OCI-LY7 (cell line): ENCODE data around the gene DENND1A. TPM values are rescaled to one million over a fixed set of nuclear protein-coding genes. Genes with fewer than 3 reads are reported as not detected.

ENCODE experiments used
- BruUV-seq: library from RNA; stranded (reverse); fragments of 400-500 nt; replicated peaks from 2 replicates; lab custom pipeline; 2021; lab: Mats Ljungman, UMichigan
- CTCF ChIA-PET: fragments of 300-600 bp; sonication (Branson Sonifier 250); formaldehyde crosslinking; loops from one replicate; lab custom pipeline; 2022; ENCODE audit warnings: antibody characterized with exemption; ENCODE audit not compliant: unreplicated experiment; lab: Charles Lee
- POLR2A ChIA-PET: fragments of 300-600 bp; sonication (Branson Sonifier 250); formaldehyde crosslinking; loops from one replicate; lab custom pipeline; 2022; ENCODE audit warnings: antibody characterized with exemption; lab: Charles Lee
- DNase-seq: peaks from one replicate; pipeline ENCODE4 v3.0.0-alpha.2; 2015; ENCODE audit warnings: low spot score
- H2AFZ ChIP-seq: fragments of 200-600 bp; sonication (generic), shearing (Covaris generic); 2 replicates; pipeline ENCODE4 v1.6.1; 2014; ENCODE audit warnings: mild to moderate bottlenecking, antibody characterized with exemption, low read length, moderate library complexity
- H3K27ac ChIP-seq: fragments of 200-600 bp; sonication (generic); 2 replicates; pipeline ENCODE4 v1.5.1; 2014; ENCODE audit warnings: mixed run types, low read depth, mild to moderate bottlenecking, moderate library complexity, low read length, inconsistent platforms; ENCODE audit not compliant: poor library complexity, severe bottlenecking
- H3K36me3 ChIP-seq: fragments of 200-600 bp; sonication (generic); 2 replicates; pipeline ENCODE4 v1.6.1; 2014; ENCODE audit warnings: mild to moderate bottlenecking, antibody characterized with exemption, low read length, moderate library complexity, mixed read lengths; ENCODE audit not compliant: insufficient read depth
- H3K4me1 ChIP-seq: fragments of 200-600 bp; sonication (generic); 2 replicates; pipeline ENCODE4 v1.5.1; 2014; ENCODE audit warnings: mild to moderate bottlenecking, low read length; ENCODE audit not compliant: insufficient read depth, poor library complexity, severe bottlenecking
- H3K4me2 ChIP-seq: fragments of 200-600 bp; sonication (generic); 2 replicates; pipeline ENCODE4 v1.6.1; 2014; ENCODE audit warnings: mild to moderate bottlenecking, low read length
- H3K4me3 ChIP-seq: fragments of 200-600 bp; sonication (generic); 2 replicates; pipeline ENCODE4 v1.5.1; 2014; ENCODE audit warnings: mild to moderate bottlenecking, low read depth, low read length; ENCODE audit not compliant: poor library complexity, severe bottlenecking
- H3K79me2 ChIP-seq: fragments of 200-600 bp; sonication (generic); 2 replicates; pipeline ENCODE4 v1.6.1; 2016; ENCODE audit warnings: low read depth, mild to moderate bottlenecking, low read length, moderate library complexity, mixed read lengths; ENCODE audit not compliant: insufficient read depth
- H3K9me2 ChIP-seq: fragments of 200-600 bp; sonication (generic); 2 replicates; pipeline ENCODE4 v1.6.1; 2016; ENCODE audit warnings: mild to moderate bottlenecking, low read length, mixed read lengths; ENCODE audit not compliant: insufficient read depth
- H3K9me3 ChIP-seq: fragments of 200-600 bp; sonication (generic); 2 replicates; pipeline ENCODE4 v1.6.1; 2014; ENCODE audit warnings: mild to moderate bottlenecking, mixed run types, low read length, mixed read lengths
- H4K20me1 ChIP-seq: fragments of 200-600 bp; sonication (generic); 2 replicates; pipeline ENCODE4 v1.6.1; 2014; ENCODE audit warnings: mild to moderate bottlenecking, antibody characterized with exemption, low read length, moderate library complexity, mixed read lengths; ENCODE audit not compliant: insufficient read depth
- EZH2phosphoT487 ChIP-seq: fragments of 200-600 bp; sonication (generic); IDR thresholded peaks from 2 replicates; pipeline ENCODE4 v1.6.1; 2018; ENCODE audit warnings: low read depth, borderline replicate concordance, mild to moderate bottlenecking, mixed run types, antibody characterized with exemption, low read length, moderate library complexity, mixed read lengths
- intact Hi-C: fragments of 100-400 bp; cut with micrococcal nuclease; formaldehyde crosslinking; loops from one replicate; pipeline ENCODE4 v1.10.0; 2022; ENCODE audit not compliant: unreplicated experiment
- total RNA-seq, 2 experiments: library from RNA; depleted of rRNA in 1 of 2; stranded (reverse); fragments of >200 nt in 1 of 2; shearing (Covaris generic) in 1 of 2; gene quantifications; 2 replicates each; pipeline ENCODE4 v1.2.3, GENCODE V29; 2014 to 2022
- TF ChIP-seq, protein P1 (sequence below): fragments of 200-600 bp; sonication (generic); conservative IDR thresholded peaks from 2 replicates; pipeline ENCODE4 v1.5.1; 2014; ENCODE audit warnings: mild to moderate bottlenecking, antibody characterized with exemption, low read length, moderate library complexity, mixed read lengths

DENND1A gene
- total RNA-seq, 2 experiments from 2014 or later: 17.9 to 36.3 TPM

DNA sequence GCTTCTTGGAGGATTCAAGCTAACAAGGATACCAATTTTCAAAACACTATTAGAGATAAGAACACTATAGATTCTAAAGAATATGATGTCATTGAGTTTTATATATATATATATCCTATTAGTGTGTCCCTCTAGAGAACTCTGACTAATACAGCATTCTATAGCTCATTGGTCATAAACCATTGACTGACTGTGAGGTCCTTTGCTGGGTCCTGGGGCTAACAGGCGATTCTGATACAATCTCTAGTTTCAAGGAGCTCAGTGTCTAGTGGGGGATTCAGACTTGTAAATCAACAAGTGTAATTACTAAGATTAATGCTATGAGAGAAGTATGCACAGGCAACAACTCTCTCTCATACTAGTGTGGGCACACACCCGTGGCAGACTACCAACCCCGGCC is 234.5 kb downstream of the DENND1A start:
- H3K4me1 ChIP-seq: peaks cover 19% of the 10 kb centered on the region
- intact Hi-C loops: no loop called here
- no peak overlapping the region for H3K4me2 ChIP-seq
- no peak for DNase-seq
- no peak overlapping the region for H3K27ac ChIP-seq
- no TSS peak for BruUV-seq
- TF ChIP-seq, protein P1, sequence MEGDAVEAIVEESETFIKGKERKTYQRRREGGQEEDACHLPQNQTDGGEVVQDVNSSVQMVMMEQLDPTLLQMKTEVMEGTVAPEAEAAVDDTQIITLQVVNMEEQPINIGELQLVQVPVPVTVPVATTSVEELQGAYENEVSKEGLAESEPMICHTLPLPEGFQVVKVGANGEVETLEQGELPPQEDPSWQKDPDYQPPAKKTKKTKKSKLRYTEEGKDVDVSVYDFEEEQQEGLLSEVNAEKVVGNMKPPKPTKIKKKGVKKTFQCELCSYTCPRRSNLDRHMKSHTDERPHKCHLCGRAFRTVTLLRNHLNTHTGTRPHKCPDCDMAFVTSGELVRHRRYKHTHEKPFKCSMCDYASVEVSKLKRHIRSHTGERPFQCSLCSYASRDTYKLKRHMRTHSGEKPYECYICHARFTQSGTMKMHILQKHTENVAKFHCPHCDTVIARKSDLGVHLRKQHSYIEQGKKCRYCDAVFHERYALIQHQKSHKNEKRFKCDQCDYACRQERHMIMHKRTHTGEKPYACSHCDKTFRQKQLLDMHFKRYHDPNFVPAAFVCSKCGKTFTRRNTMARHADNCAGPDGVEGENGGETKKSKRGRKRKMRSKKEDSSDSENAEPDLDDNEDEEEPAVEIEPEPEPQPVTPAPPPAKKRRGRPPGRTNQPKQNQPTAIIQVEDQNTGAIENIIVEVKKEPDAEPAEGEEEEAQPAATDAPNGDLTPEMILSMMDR: no peak
- no peak for TF ChIP-seq EZH2phosphoT487
- POLR2A ChIA-PET: interaction anchor here (1.2 to 2.2 kb wide), 2 partner anchors 10 to 15 kb away, joined by 3 to 11 read pairs; no protein-coding TSS in a partner anchor
- no peak overlapping the region for H2AFZ ChIP-seq
- no peaks in the 10 kb centered on the region for H3K9me3 ChIP-seq
- H3K79me2 ChIP-seq: no peaks in the 10 kb centered on the region
- no peak overlapping the region for H3K4me3 ChIP-seq
- CTCF ChIA-PET: no interaction called here
- H4K20me1 ChIP-seq: no peaks in the 10 kb centered on the region
- H3K9me2 ChIP-seq: no peaks in the 10 kb centered on the region
- H3K36me3 ChIP-seq: no peaks in the 10 kb centered on the region

DNA sequence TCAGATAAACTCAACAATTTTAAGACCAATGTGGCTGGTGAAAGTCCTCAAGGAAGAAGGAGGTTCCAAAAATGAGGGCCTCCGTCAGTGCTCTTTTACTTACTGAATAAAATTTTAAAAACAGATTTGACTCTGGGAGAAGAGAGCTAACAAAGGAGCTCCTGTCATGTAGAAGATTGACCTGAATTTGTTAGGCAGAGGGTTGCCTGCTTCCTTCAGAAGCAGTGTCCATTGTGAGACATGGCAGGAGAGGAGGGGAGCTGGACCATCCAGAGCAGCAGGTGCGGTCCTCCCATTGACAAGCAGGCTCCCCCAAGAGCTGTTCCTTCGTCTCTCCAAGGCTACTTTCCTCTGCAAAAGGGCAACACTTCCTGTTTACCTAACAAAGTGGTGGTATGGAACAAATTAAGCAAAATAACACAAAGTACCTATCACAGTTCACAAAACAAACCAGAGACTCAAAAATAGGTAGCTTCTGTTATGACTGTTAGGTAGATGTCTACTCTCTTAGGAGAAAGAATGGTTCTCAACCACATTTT is 238.1 kb downstream of the DENND1A start:
- Histone ChIP-seq H3K9me3 (no peaks in the 10 kb centered on the region), H3K4me1 (peaks cover 10% of the 10 kb centered on the region), H3K9me2 (no peaks in the 10 kb centered on the region), H2AFZ (no peak overlapping the region), H3K27ac (no peak overlapping the region), H3K4me2 (no peak overlapping the region), H3K79me2 (no peaks in the 10 kb centered on the region), H3K36me3 (no peaks in the 10 kb centered on the region), H3K4me3 (no peak overlapping the region), H4K20me1 (no peaks in the 10 kb centered on the region)
- TF ChIP-seq, protein P1: no peak
- TF ChIP-seq EZH2phosphoT487: no peak
- no TSS peak for BruUV-seq
- DNase-seq: no peak
- ChIA-PET CTCF (no interaction called here), POLR2A (interaction anchor here (0.9 to 1.4 kb wide), 2 partner anchors 10 to 13 kb away, joined by 3 to 5 read pairs; no protein-coding TSS in a partner anchor)
- intact Hi-C loops: no loop called here

DNA sequence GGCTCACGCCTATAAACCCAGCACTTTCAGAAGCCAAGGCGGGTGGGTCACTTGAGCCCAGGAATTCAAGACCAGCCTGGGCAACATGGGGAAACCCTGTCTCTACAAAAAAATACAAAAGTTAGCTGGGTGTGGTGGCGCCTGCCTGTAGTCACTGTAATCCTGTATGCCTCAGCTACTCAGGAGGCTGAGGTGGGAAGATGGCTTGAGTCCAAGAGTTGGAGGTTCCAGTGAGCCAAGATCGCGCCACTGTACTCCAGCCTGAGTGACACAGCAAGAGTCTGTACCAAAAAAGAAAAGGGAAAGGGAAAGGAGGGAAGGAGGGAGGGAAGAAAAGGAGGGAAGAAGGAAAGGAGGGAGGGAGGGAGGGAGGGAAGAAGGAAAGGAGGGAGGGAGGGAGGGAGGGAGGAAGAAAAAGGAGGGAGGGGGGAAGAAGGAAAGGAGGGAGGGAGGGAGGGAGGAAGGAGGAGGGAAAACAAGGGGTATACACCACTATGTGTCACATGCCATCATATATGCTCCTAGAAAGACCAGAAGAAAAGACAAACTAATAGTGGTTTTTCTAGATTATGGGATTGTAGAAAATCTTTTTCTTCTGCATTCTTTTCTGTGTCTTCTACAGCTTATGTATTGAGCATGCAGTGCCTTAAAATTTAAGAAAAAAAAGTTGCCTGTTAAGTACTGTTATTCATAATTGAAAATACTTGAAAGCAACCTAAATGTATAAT is 240.1 kb downstream of the DENND1A start:
- no peak overlapping the region for H2AFZ ChIP-seq
- no peak overlapping the region for H3K4me2 ChIP-seq
- no peaks in the 10 kb centered on the region for H3K36me3 ChIP-seq
- no peak overlapping the region for H3K27ac ChIP-seq
- peaks cover 22% of the 10 kb centered on the region for H3K4me1 ChIP-seq
- no peaks in the 10 kb centered on the region; the same call in 1 of the 2 replicates for H4K20me1 ChIP-seq
- no peak for DNase-seq
- H3K9me2 ChIP-seq: no peaks in the 10 kb centered on the region
- intact Hi-C loops: no loop called here
- H3K4me3 ChIP-seq: no peak overlapping the region
- ChIA-PET POLR2A (no interaction called here), CTCF (no interaction called here)
- TF ChIP-seq, protein P1: no peak
- no peak for TF ChIP-seq EZH2phosphoT487
- no TSS peak for BruUV-seq
- no peaks in the 10 kb centered on the region for H3K9me3 ChIP-seq
- H3K79me2 ChIP-seq: no peaks in the 10 kb centered on the region
